K562 (cell line): Measurements from ENCODE around the gene PIK3R4.

ENCODE experiments used
- POLR3A ChIP-seq: IDR thresholded peaks from 2 replicates; pipeline ENCODE4 v1.6.1; 2011; ENCODE audit warnings: borderline replicate concordance, mild to moderate bottlenecking, moderate library complexity; ENCODE audit not compliant: insufficient read length, insufficient read depth; ENCODE audit errors: extremely low read depth
- SP1 ChIP-seq: sonication (generic); formaldehyde crosslinking; IDR thresholded peaks from 2 replicates; pipeline ENCODE4 v1.8.1; 2022; ENCODE audit warnings: mild to moderate bottlenecking, missing genetic modification reagents
- YY1 ChIP-seq, 3 experiments: IDR thresholded peaks; 2 replicates each; pipeline ENCODE4 v1.6.1; 2011; ENCODE audit warnings: low read length in 2 of 3, mild to moderate bottlenecking in 2 of 3, moderate library complexity in 2 of 3, borderline replicate concordance in 1 of 3, control low read depth in 1 of 3, low read depth in 1 of 3; ENCODE audit not compliant: insufficient read depth in 3 of 3, insufficient replicate concordance in 2 of 3, control insufficient read depth in 1 of 3, insufficient read length in 1 of 3; ENCODE audit errors: extremely low read depth in 1 of 3
- ZNF436 ChIP-seq: fragments of 250-450, 450-650 bp; sonication (Bioruptor Pico); formaldehyde crosslinking; IDR thresholded peaks from 2 replicates; pipeline ENCODE4 v1.7.0; 2020; ENCODE audit warnings: mild to moderate bottlenecking
- TF ChIP-seq, protein P1 (sequence below), 2 experiments: fragments of 450-650 bp in 1 of 2; sonication (generic) in 1 of 2; formaldehyde crosslinking in 1 of 2; IDR thresholded peaks in 1 of 2; conservative IDR thresholded peaks in 1 of 2; 2 replicates each; pipeline versions ENCODE4 v1.6.1 to v1.8.1; 2016 to 2023; ENCODE audit warnings: mild to moderate bottlenecking in 2 of 2, moderate library complexity in 2 of 2, inconsistent platforms in 1 of 2, missing genetic modification reagents in 1 of 2
- TF ChIP-seq, protein P2 (sequence below): fragments of 450-650 bp; IDR thresholded peaks from 2 replicates; pipeline ENCODE4 v1.6.1; 2018; ENCODE audit not compliant: partially characterized antibody
- TF ChIP-seq, protein P3 (sequence below), 3 experiments: IDR thresholded peaks in 2 of 3; conservative IDR thresholded peaks in 1 of 3; 2 replicates each; pipeline ENCODE4 v1.5.1; 2011 to 2012; ENCODE audit warnings: low read length in 3 of 3, mild to moderate bottlenecking in 3 of 3, control low read depth in 2 of 3, improper control_type of control experiment in 1 of 3, inconsistent platforms in 1 of 3, low read depth in 1 of 3, mixed read lengths in 1 of 3, moderate library complexity in 1 of 3; ENCODE audit not compliant: insufficient read depth in 2 of 3
- TF ChIP-seq, protein P4 (sequence below): conservative IDR thresholded peaks from 2 replicates; pipeline ENCODE4 v1.6.1; 2011; ENCODE audit warnings: low read depth, mild to moderate bottlenecking, low read length; ENCODE audit not compliant: control insufficient read depth

DNA sequence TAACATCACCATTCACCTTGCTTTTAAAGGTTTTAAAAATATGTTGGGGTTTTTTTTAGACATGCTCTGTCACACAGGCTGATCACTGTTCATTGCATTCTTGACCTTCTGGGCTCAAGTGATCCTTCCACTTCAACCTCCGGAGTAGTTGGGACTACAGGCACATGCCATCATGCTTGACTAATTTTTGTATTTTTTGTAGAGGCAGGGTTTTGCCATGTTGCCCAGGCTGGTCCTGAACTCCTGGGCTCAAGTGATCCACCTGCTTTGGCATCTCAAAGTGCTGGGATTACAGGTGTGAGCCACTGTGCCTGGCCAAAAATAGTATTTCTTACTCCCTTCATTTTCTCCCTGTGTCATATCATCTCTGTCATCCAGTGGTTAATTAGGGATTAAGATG lies 101.4 kb downstream of the PIK3R4 start:
- TF ChIP-seq, protein P1, sequence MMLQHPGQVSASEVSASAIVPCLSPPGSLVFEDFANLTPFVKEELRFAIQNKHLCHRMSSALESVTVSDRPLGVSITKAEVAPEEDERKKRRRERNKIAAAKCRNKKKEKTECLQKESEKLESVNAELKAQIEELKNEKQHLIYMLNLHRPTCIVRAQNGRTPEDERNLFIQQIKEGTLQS (IDR thresholded peaks at IDR 0.05): no peak
- TF ChIP-seq, protein P1 (CRISPR knock-in tag; conservative IDR thresholded peaks at IDR 0.05): no peak
- TF ChIP-seq, protein P2, sequence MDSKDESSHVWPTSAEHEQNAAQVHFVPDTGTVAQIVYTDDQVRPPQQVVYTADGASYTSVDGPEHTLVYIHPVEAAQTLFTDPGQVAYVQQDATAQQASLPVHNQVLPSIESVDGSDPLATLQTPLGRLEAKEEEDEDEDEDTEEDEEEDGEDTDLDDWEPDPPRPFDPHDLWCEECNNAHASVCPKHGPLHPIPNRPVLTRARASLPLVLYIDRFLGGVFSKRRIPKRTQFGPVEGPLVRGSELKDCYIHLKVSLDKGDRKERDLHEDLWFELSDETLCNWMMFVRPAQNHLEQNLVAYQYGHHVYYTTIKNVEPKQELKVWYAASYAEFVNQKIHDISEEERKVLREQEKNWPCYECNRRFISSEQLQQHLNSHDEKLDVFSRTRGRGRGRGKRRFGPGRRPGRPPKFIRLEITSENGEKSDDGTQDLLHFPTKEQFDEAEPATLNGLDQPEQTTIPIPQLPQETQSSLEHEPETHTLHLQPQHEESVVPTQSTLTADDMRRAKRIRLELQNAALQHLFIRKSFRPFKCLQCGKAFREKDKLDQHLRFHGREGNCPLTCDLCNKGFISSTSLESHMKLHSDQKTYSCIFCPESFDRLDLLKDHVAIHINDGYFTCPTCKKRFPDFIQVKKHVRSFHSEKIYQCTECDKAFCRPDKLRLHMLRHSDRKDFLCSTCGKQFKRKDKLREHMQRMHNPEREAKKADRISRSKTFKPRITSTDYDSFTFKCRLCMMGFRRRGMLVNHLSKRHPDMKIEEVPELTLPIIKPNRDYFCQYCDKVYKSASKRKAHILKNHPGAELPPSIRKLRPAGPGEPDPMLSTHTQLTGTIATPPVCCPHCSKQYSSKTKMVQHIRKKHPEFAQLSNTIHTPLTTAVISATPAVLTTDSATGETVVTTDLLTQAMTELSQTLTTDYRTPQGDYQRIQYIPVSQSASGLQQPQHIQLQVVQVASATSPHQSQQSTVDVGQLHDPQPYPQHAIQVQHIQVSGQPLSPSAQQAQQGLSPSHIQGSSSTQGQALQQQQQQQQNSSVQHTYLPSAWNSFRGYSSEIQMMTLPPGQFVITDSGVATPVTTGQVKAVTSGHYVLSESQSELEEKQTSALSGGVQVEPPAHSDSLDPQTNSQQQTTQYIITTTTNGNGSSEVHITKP: no peak
- TF ChIP-seq SP1 (no peak), YY1 (IDR thresholded peaks at IDR 0.05; ENCODE audit: borderline replicate concordance in 1 of 3, control insufficient read depth in 1 of 3, extremely low read depth in 1 of 3, insufficient read depth in 3 of 3, insufficient read length in 1 of 3, insufficient replicate concordance in 2 of 3, low read depth in 1 of 3, low read length in 2 of 3) (no peak), ZNF436 (no peak), POLR3A (no peak)
- TF ChIP-seq, protein P3, sequence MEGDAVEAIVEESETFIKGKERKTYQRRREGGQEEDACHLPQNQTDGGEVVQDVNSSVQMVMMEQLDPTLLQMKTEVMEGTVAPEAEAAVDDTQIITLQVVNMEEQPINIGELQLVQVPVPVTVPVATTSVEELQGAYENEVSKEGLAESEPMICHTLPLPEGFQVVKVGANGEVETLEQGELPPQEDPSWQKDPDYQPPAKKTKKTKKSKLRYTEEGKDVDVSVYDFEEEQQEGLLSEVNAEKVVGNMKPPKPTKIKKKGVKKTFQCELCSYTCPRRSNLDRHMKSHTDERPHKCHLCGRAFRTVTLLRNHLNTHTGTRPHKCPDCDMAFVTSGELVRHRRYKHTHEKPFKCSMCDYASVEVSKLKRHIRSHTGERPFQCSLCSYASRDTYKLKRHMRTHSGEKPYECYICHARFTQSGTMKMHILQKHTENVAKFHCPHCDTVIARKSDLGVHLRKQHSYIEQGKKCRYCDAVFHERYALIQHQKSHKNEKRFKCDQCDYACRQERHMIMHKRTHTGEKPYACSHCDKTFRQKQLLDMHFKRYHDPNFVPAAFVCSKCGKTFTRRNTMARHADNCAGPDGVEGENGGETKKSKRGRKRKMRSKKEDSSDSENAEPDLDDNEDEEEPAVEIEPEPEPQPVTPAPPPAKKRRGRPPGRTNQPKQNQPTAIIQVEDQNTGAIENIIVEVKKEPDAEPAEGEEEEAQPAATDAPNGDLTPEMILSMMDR (IDR thresholded peaks at IDR 0.05 in 2 of 3, conservative IDR thresholded peaks at IDR 0.05 in 1 of 3; ENCODE audit: insufficient read depth in 2 of 3, low read depth in 1 of 3, low read length in 3 of 3): no peak
- TF ChIP-seq, protein P4, sequence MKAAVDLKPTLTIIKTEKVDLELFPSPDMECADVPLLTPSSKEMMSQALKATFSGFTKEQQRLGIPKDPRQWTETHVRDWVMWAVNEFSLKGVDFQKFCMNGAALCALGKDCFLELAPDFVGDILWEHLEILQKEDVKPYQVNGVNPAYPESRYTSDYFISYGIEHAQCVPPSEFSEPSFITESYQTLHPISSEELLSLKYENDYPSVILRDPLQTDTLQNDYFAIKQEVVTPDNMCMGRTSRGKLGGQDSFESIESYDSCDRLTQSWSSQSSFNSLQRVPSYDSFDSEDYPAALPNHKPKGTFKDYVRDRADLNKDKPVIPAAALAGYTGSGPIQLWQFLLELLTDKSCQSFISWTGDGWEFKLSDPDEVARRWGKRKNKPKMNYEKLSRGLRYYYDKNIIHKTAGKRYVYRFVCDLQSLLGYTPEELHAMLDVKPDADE: no peak
